A673 (cell line): Measurements from ENCODE around the gene GNRHR. TPM values are rescaled to one million over a fixed set of nuclear protein-coding genes. Genes with fewer than 3 reads are reported as not detected.

Experiments
- BruUV-seq: library from RNA; stranded (reverse); fragments of 400-500 nt; replicated peaks from 2 replicates; lab custom pipeline; 2021; lab: Mats Ljungman, UMichigan
- CTCF ChIA-PET: fragments of 300-600 bp; sonication (Branson Sonifier 250); formaldehyde crosslinking; loops from one replicate; lab custom pipeline; 2022; ENCODE audit warnings: antibody characterized with exemption; lab: Charles Lee
- POLR2A ChIA-PET: fragments of 300-600 bp; sonication (Branson Sonifier 250); formaldehyde crosslinking; loops from one replicate; lab custom pipeline; 2022; ENCODE audit warnings: antibody characterized with exemption; ENCODE audit not compliant: low non-redundant PET; lab: Charles Lee
- DNase-seq: peaks from one replicate; pipeline ENCODE4 v3.0.0-alpha.2; 2015; ENCODE audit warnings: low spot score
- H3K27ac ChIP-seq: fragments of 200-600 bp; sonication (generic); 2 replicates; pipeline ENCODE4 v1.5.1; 2016; ENCODE audit warnings: mixed run types, low read depth, mild to moderate bottlenecking, mixed read lengths, antibody characterized with exemption, low read length; ENCODE audit not compliant: poor library complexity, severe bottlenecking
- H3K27me3 ChIP-seq: fragments of 200-600 bp; sonication (generic); replicated peaks from 2 replicates; pipeline ENCODE4 v1.6.1; 2017; ENCODE audit warnings: mixed run types, low read depth, mild to moderate bottlenecking, mixed read lengths, antibody characterized with exemption, low read length; ENCODE audit not compliant: insufficient read depth, poor library complexity
- H3K36me3 ChIP-seq: fragments of 200-600 bp; sonication (generic); 2 replicates; pipeline ENCODE4 v1.6.1; 2016; ENCODE audit warnings: mixed run types, mild to moderate bottlenecking, mixed read lengths, antibody characterized with exemption, low read length; ENCODE audit not compliant: insufficient read depth, poor library complexity, severe bottlenecking
- H3K4me1 ChIP-seq: fragments of 200-600 bp; sonication (generic); 2 replicates; pipeline ENCODE4 v1.6.1; 2017; ENCODE audit warnings: mixed run types, mild to moderate bottlenecking, mixed read lengths, antibody characterized with exemption, low read length; ENCODE audit not compliant: insufficient read depth, poor library complexity, severe bottlenecking
- H3K4me3 ChIP-seq: fragments of 200-600 bp; sonication (generic); 2 replicates; pipeline ENCODE4 v1.5.1; 2016; ENCODE audit warnings: low read depth, mixed run types, mild to moderate bottlenecking, mixed read lengths, low read length; ENCODE audit not compliant: poor library complexity, severe bottlenecking
- H3K9me3 ChIP-seq: fragments of 200-600 bp; sonication (generic); 2 replicates; pipeline ENCODE4 v1.6.1; 2016; ENCODE audit warnings: mixed run types, low read depth, mild to moderate bottlenecking, mixed read lengths, antibody characterized with exemption, low read length; ENCODE audit not compliant: poor library complexity, severe bottlenecking
- CTCF ChIP-seq: fragments of 300-800, 200-600 bp; sonication (generic); conservative IDR thresholded peaks from 2 replicates; pipeline ENCODE4 v1.5.1; 2017; ENCODE audit warnings: low read depth, mild to moderate bottlenecking, antibody characterized with exemption, low read length, moderate library complexity, mixed read lengths
- EZH2 ChIP-seq: fragments of 200-600 bp; sonication (generic); IDR thresholded peaks from 2 replicates; pipeline ENCODE4 v1.6.1; 2017; ENCODE audit warnings: borderline replicate concordance, low read depth, mild to moderate bottlenecking, mixed read lengths, antibody characterized with exemption, low read length; ENCODE audit not compliant: poor library complexity, severe bottlenecking
- intact Hi-C: fragments of 100-400 bp; cut with micrococcal nuclease; formaldehyde crosslinking; loops from one replicate; pipeline ENCODE4 v1.10.0; 2022; ENCODE audit not compliant: unreplicated experiment
- total RNA-seq: library from RNA; stranded (reverse); gene quantifications from 2 replicates; pipeline ENCODE4 v1.2.3, GENCODE V29; 2021

Gene GNRHR
- total RNA-seq, 1 experiment from 2014 or later, result not detected

GRCh38 chr4:67723341-67723740, 30.8 kb downstream of the GNRHR start:
- CTCF ChIA-PET, result no interaction called here
- no peaks in the 10 kb centered on the region for H3K27me3 ChIP-seq
- H3K4me1 ChIP-seq, result no peaks in the 10 kb centered on the region
- H3K4me3 ChIP-seq, result no peak overlapping the region
- intact Hi-C loops, result no loop called here
- TF ChIP-seq EZH2, result no peak
- no peak for TF ChIP-seq CTCF
- POLR2A ChIA-PET, result no interaction called here
- no peak overlapping the region for H3K27ac ChIP-seq
- no peaks in the 10 kb centered on the region for H3K9me3 ChIP-seq
- no peaks in the 10 kb centered on the region for H3K36me3 ChIP-seq
- BruUV-seq, result no TSS peak
- no peak for DNase-seq

GRCh38 chr4:67721770-67722597, 32.2 kb downstream of the GNRHR start:
- TF ChIP-seq CTCF (no peak), EZH2 (no peak)
- DNase-seq, result no peak
- ChIA-PET CTCF (no interaction called here), POLR2A (no interaction called here)
- H3K27ac ChIP-seq, result no peak overlapping the region
- no peaks in the 10 kb centered on the region for H3K27me3 ChIP-seq
- H3K4me1 ChIP-seq, result no peaks in the 10 kb centered on the region
- H3K4me3 ChIP-seq, result no peak overlapping the region
- H3K9me3 ChIP-seq, result no peaks in the 10 kb centered on the region
- BruUV-seq, result no TSS peak
- intact Hi-C loops, result no loop called here
- H3K36me3 ChIP-seq, result no peaks in the 10 kb centered on the region

GRCh38 chr4:67721315-67721769, 32.8 kb downstream of the GNRHR start:
- Histone ChIP-seq H3K4me1 (no peaks in the 10 kb centered on the region), H3K27ac (no peak overlapping the region), H3K9me3 (no peaks in the 10 kb centered on the region), H3K27me3 (no peaks in the 10 kb centered on the region), H3K4me3 (no peak overlapping the region), H3K36me3 (no peaks in the 10 kb centered on the region)
- intact Hi-C loops, result no loop called here
- no peak for DNase-seq
- POLR2A ChIA-PET, result no interaction called here
- no TSS peak for BruUV-seq
- TF ChIP-seq CTCF (no peak), EZH2 (no peak)
- CTCF ChIA-PET, result no interaction called here
